ENCODE measurements around the gene DLX3. TPM values are rescaled to one million over a fixed set of nuclear protein-coding genes. Genes with fewer than 3 reads are reported as not detected.

Gene DLX3
- polyA plus RNA-seq, 1 donor = 0.31 TPM

- DNase-seq = no peak
Measured at GRCh38 chr17:49992191-49992932, 2.7 kb downstream of the DLX3 start.

GRCh38 chr17:49991409-49991808 is 3.6 kb downstream of the DLX3 start:
- no peak for DNase-seq

- DNase-seq = no peak
Measured at GRCh38 chr17:49990921-49991320, 4.1 kb downstream of the DLX3 start.

- DNase-seq = no peak
Measured at GRCh38 chr17:49990331-49990730, 4.7 kb downstream of the DLX3 start.

- no peak for DNase-seq
Measured at GRCh38 chr17:49989518-49989880, 5.5 kb downstream of the DLX3 start.

GRCh38 chr17:49987681-49988441 is 7.2 kb downstream of the DLX3 start:
- DNase-seq = no peak

GRCh38 chr17:49987290-49987585 is 7.8 kb downstream of the DLX3 start:
- DNase-seq = no peak

GRCh38 chr17:49986396-49987289 is 8.4 kb downstream of the DLX3 start:
- DNase-seq = no peak

- DNase-seq = no peak
Measured at GRCh38 chr17:49985310-49985990, 9.6 kb downstream of the DLX3 start.

GRCh38 chr17:49984776-49985175 is 10.2 kb downstream of the DLX3 start:
- DNase-seq = no peak

GRCh38 chr17:49984283-49984682 is 10.7 kb downstream of the DLX3 start:
- DNase-seq = no peak

- no peak for DNase-seq
Measured at GRCh38 chr17:49980703-49981197, 14.3 kb downstream of the DLX3 start.

- no peak for DNase-seq
Measured at GRCh38 chr17:49979748-49980479, 15.1 kb downstream of the DLX3 start.

GRCh38 chr17:49978501-49978900 is 16.5 kb downstream of the DLX3 start:
- DNase-seq = no peak

GRCh38 chr17:49977463-49978389 is 17.3 kb downstream of the DLX3 start:
- no peak for DNase-seq

GRCh38 chr17:49976828-49977202 is 18.2 kb downstream of the DLX3 start:
- no peak for DNase-seq

GRCh38 chr17:49976163-49976827 is 18.7 kb downstream of the DLX3 start:
- DNase-seq = no peak

- DNase-seq = no peak
Measured at GRCh38 chr17:49975531-49975930, 19.5 kb downstream of the DLX3 start.

- no peak for DNase-seq
Measured at GRCh38 chr17:49973271-49973615, 21.8 kb downstream of the DLX3 start.
